DMS79 (cell line): ENCODE results near the gene NTM.
"Not testable (repeated sequence)": the region's sequence is repeated elsewhere in the genome, so short reads cannot be mapped to it uniquely, and the experiment has no call there.

ENCODE experiments used
- DNase-seq: peaks from one replicate; lab custom pipeline; 2025; lab: John Stamatoyannopoulos, UW

The NTM gene

DNA sequence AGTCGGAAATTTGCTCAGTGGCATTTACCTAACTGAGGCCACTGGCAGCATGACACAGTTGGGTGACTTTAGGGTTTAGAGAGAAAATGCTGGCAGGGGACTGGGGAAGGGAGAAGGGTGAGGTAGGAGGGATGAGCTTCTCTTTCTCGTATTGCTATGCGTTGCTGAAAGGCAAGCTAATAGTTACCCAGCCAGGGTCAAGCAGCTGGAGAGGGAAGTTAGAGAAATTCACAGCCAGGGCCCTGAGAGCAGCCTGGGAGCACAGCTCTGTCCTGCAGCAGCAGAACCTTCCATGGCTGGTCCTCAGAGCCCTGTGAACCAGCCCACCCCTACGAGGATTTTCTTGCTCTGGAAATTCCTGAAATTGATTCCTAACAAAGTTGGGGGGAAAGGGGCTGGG is 679.6 kb downstream of the NTM start:
- DNase-seq = no peak

GRCh38 chr11:132050577-132051165 is 680.3 kb downstream of the NTM start:
- DNase-seq = no peak

GRCh38 chr11:132051704-132052103 is 681.3 kb downstream of the NTM start:
- DNase-seq = no peak

- DNase-seq = no peak
These were observed 681.9 kb downstream of the NTM start for GRCh38 chr11:132052342-132052741.

DNA sequence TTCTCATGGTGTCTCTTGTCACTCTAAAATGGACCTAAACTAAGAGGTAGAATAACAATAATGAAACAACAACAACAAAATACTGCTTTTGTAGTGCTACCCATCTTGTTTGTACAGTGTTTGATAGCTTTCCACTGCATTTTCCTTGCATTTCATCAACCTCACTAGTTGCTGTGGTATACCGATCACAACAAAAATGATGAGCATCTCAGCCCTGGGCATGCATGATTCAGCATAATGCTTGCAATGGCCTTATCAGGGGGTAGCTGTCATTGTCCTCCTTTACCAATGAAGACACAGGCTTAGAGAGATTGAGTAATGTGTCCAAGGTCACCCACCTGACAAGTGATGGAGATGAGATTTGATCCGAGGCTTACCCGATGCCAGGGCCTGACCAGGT is 682.5 kb downstream of the NTM start:
- no peak for DNase-seq

DNA sequence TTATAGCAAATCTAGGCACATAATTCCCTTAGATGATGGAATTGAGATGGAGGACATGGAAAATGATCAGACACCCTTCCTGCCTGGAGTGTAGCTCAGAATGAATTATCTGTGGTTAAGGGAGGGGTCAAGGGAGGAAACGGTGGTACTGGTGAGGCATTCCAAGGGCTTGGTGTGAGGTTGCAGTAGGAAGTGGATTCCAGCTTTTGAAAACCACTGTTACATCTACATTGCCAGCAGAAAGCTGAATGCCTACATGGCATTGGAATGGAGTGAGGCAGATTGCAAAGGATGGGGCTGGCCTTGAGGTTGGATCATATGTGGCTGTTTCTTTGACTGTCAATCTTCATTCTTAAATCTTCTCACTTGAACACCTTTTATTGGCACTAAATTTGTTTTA is 684.4 kb downstream of the NTM start:
- no peak for DNase-seq

- DNase-seq = peak; percentile 24
These were observed 684.9 kb downstream of the NTM start for GRCh38 chr11:132055296-132055695.

DNA sequence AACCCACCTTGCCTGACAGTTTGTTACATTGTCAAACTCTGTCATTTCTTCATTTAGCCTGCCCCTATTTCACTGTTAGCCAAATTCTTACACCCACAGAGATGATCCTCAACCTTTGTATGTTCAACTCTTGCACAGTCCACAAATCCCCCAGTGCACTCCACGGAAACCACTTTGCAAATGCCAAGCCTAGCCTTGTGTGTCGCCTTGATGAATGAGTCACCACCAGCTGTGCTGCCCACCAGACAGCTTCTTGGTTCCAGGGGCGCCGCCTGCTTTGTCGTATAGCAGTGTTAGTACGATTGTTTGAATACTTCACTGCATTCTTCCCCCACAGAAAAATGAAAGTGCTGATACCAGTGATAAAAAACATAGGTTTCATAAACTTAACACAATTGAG is 686.3 kb downstream of the NTM start:
- DNase-seq = no peak

- DNase-seq = no peak
These were observed 686.9 kb downstream of the NTM start for GRCh38 chr11:132057266-132057665.

GRCh38 chr11:132058211-132058772 is 687.9 kb downstream of the NTM start:
- DNase-seq = no peak

- no peak for DNase-seq
These were observed 690.2 kb downstream of the NTM start for GRCh38 chr11:132060567-132060966.

GRCh38 chr11:132062031-132062430 is 691.6 kb downstream of the NTM start:
- no peak for DNase-seq

GRCh38 chr11:132062541-132062940 is 692.1 kb downstream of the NTM start:
- no peak for DNase-seq

- DNase-seq = no peak
These were observed 694.7 kb downstream of the NTM start for GRCh38 chr11:132064987-132065620.

DNA sequence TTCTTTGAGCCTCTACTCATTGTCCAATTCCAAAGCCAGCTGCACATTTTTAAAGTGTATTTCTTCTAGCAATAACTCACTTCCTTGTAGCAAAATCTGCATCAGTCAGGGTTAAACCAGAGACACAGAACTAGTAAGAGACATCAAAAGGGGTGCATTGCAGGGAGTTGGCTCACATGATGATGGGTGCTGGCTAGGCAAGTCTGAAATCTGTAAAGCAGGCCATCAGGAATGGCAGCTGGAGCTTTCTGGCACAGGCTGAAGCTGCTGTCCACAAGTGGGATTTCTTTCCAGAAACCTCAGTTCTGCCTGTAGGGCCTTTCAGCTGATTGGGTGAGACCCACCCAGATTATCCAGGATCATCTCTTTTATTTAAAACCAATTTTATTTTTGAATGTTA is 698.1 kb downstream of the NTM start:
- DNase-seq = no peak

GRCh38 chr11:132069593-132069992 is 699.2 kb downstream of the NTM start:
- DNase-seq = not testable (repeated sequence)

DNA sequence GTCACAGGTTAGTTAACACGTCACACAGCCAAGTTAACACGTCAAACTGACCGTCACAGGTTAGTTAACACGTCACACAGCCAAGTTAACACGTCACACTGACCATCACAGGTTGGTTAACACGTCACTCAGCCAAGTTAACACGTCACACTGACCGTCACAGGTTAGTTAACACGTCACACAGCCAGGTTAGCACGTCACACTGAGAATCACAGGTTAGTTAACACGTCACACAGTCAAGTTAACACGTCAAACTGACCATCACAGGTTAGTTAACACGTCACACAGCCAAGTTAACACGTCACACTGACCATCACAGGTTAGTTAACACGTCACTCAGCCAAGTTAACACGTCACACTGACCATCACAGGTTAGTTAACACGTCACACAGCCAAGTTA is 700.5 kb downstream of the NTM start:
- DNase-seq = not testable (repeated sequence)

GRCh38 chr11:132072044-132072857 is 701.8 kb downstream of the NTM start:
- no peak for DNase-seq

GRCh38 chr11:132072858-132073211 is 702.4 kb downstream of the NTM start:
- no peak for DNase-seq

DNA sequence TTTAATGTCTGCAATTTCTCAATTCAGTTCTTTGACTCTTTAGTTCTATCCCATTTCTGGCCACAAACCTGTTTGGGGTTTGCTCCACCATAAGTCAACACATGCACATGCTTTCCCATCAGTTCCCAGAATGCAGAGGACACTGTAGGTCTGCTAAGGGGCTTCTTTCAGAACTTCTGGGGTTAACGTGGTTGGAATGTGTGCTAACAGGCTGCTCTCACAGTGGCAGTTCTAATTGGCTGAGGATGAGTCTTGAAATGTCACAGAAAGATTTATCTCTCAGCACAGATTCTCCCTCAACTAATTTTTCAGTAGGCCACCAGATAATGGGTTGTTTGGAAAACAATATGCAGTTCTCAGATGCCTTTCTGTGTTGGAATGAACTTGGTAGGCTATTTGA is 703.4 kb downstream of the NTM start:
- no peak for DNase-seq

DNA sequence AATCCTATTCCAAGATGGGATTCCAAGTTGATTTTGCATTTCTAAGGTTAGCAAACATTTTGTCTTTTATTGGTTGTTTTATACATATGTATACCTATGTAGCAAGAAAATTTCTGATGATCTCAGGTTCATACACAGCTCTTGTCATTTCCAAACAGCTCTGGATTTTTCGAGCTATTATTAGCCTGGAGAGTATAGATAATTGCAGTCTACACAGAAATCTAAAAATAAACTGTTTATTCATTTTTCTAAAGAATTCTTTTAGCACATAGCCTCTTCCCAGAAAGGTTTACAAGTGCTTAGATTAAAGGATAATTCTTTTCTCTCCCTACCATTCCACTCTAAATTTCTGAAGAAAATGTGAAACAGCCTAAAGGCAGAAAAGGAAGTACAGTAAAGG is 705.0 kb downstream of the NTM start:
- no peak for DNase-seq

DNA sequence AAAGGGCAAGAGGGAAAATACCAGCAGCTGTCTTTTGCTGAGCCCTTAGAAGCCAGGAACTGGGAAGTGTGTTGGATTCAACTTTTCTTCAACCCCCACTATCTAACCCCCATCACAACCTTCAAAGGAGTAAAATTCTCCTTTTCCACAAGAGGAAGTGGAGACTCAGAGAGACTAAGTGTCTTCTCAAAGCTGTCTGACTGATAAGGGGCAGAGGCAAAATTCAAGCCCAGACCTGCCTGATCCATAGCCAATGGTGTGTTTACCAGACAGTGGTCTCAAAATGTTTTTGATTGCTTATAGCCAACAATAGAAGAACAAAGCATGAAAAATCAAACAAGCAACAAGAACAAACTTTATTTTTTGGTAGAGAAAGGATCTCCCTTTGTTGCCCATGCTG is 707.0 kb downstream of the NTM start:
- DNase-seq = no peak
